Activated CD4-positive, CD25-positive, alpha-beta regulatory T cell (primary cell): ENCODE data around the gene ULK2.
A peak's percentile ranks its signal among the peaks of the same experiment; 100 is the strongest.
"Not testable (repeated sequence)": the region's sequence is repeated elsewhere in the genome, so short reads cannot be mapped to it uniquely, and the experiment has no call there.

Source experiments
- DNase-seq, 4 experiments: peaks; one replicate each; lab custom pipeline; 2025; lab: John Stamatoyannopoulos, UW

Gene ULK2

DNA sequence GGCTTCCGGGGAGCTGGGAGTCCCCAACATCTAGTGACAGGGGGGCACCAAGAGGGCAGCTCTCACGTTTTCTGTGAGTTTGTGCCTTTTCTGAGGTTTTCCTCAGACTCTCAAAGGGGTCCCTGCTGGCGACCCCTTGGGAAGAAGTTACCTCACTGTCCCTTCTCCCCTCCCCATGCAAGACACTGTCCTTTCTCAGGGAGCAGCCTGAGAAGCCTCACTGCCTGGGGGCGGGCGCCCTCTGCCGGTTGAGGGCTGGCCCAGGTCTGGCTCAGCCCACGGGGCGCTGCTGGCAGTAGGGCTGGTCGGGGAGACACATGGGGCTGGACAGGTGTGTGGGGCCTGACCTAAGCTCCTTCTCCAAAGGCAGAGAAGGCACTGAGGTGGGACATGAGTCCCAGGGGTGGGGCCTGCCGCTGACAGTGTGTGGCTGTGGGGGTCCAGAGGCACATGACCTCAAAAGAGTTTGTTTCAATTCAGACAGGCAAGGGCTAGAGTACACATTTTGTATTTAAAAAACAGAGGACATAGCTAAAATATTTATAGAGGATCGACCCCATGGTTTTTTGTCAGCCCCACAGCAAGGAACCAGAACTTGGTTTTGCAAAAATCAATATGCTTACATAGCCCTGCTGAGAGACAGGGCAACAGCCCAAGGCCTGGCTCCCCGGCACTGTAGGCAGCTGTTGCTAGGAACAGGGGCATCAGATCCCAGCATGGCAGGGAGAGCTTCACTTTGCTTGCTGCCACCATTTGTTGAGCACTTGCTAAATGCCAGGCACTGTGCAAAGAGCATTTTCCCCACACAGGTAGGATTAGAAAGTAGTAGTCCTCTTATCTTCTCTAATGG, 101.1 kb downstream of the ULK2 start:
- DNase-seq = peak; percentile 68 to 79 (median 69)

DNA sequence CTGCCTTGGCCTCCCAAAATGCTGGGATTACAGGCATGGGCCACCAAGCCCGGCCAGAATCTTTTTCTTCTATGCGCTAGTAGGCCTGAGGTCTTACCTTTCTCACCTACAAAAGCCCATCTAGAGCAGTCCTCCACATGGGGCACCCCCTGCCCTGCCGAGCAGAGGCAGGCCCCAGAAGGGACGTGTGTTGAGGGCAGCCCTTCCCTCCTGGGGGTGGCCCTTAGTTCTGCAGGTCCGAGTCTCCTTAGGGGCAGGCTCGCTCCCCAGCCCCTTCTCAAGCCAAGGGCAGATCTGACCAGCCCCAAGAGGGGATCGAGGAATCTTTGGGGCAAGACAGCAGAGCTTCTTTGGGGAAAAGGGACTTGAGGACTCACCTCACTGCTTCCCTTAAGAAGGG, 101.7 kb downstream of the ULK2 start:
- DNase-seq = no peak

DNA sequence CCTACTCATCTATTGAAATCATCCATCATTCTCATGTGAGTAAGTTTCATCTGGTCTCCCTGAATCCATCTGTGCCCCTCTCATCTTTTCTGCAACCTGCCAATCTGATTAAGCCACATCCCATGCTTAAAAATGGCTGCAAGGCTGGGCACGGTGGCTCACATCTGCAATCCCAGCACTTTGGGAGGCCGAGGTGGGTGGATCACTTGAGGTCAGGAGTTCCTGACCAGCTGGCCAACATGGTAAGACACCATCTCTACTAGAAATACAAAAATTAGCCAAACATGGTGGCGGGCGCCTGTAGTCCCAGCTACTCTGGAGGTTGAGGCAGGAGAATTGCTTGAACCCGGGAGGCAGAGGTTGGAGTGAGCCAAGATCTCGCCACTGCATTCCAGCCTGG, 103.7 kb downstream of the ULK2 start:
- not testable (repeated sequence) for DNase-seq

DNA sequence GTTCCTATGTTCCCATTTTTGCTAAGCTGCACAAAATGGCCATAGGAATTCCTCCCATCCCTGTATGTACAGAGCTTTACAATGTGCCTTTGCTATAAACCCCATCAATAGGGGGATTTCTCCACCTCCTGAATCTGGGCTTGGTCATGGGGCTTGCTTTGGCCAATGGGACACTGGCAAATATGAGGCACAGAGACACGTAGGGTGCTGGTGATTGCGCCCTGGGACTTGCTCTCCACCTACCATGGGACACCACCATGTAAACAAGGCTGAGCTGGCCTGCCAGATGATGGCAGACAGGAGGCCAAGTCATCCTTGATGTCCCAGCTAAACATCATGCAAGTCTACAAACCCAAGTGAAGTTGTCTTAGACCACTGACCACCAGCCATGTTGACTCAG, 104.3 kb downstream of the ULK2 start:
- no peak for DNase-seq

DNA sequence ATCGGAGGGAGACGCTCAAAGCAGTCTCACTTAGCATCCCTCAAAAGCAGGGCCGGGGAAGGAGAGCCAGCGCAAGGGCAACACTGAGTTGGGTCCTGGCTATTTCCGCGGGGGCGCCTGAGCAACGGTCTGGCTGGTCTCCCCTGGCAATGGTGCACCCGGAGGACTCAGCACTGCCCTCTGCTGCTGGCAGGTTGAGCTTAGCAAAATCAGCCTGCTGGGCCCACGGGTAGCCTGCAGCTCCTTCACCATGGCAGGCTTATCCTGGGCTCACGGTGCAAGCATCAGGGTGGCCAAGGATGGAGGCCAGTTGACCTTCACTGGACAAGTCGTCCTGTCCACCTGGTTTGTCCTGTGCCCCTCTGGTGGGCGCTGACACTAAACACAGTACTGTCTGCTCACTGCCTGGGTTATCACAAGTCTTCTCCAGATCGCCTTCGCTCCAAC, 105.2 kb downstream of the ULK2 start:
- peak in 2 of 4 experiments; percentile 28 to 40 for DNase-seq

DNA sequence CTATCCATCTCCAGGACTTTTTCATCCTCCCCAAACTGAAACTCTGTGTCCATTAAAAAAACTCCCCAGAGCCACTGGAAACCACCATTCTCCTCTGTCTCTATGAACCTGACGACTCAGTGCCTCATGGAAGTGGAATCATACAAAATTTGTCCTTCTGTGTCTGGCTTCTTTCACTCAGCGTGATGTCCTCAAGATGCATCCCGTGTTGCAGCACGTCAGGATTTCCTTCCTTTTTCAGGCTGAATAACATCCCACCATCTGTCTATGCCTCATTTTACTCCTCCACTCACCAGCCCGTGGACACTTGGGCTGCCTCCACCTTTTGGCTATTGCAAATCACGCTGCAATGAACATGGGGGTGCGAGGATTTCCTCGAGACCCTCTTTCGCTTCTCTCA, 107.0 kb downstream of the ULK2 start:
- no peak for DNase-seq

DNA sequence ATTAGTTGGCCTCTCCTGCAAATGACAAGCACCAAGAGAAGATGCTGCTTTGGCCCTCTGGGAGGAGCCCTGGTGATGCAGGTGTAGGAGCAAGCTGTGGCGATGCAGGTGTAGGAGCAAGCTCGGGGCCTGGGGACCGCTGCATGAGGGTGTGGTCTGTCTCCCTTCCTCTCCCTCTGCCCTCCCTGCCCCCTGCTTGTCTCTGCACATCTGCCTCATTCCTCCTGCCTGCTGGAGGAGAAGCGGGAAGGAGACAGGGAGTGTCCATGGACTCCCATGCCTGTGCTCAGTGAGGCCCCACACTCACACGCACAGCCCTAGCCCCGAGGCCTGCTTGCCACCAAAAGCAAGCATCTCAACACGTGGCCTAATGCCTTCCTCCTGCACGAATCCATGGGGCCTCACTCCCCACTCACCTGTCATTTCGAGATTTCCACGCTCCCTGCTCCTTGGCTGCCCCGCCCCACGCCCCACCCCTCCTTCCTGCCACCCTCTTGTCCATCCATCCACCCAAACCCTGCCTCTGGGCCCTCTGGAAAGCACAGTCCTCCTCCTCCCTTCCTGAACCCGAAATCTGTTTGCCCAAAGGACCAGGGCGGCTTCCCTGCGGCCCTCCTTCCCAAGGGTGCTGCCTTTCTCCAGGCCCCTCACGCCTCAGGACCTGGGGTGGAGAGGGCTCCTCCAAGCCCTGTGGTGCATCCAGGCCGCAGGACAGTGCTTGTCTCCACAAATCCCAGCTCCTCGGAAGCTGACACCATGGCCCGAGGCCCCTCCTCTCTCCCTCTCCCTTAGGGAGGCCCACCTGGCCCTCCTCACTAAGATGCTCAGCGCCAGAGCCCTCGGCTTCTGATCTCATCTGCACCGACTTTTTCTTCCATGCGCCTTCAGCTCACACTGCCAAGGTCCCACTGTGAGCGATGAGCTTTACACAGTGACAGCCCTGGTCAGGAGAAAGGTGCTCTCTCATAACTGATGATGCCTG, 107.9 kb downstream of the ULK2 start:
- DNase-seq = no peak

DNA sequence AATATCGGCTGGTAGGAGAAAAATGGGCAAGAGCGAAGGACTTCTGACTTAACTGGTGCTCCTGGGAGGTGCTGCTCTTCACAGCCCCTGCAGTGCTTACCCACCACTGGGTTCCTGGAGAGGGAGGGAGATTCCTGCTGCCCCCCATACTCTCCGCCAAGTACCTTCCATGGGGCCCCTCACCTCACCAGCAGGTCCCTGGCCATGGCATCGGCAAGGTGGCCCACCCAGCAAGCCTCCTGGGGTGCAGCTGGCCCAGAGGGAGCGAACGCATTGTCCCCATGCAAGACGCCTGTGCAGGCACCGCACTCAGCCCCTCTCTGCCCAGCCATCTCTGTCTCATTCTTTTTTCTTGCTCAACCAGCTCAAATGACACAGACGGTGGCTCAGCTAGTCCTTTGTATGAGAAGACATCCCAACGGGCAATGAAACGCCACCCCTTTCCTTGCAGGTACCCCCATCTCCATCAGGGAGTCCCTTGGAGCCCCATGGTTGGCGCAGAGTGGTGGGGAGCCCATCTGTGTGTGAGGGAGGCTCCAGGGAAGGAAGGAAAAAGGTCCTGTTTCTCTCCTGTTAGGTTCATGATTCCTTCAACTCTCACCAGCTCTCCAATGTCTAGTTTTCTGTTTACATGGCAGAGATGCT, 110.1 kb downstream of the ULK2 start:
- no peak for DNase-seq

DNA sequence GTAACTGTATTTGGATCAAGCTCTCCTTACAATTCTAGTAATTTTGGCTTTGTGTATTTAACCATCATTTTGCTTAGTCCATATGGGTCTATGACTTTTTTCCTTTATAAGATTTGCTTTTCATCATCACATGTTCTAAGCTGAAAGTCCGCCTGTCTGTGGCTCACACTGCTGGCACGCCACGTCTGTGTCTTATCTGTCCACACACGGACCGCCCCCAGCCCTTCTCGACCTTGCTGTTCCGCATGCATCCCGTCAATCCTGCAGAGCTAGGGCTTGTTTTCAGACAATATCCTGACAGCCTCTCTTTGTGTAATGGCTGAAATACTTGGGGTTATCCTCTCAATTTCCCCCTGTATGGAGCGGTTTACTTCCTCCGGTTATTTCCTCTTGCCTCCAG, 111.2 kb downstream of the ULK2 start:
- no peak for DNase-seq

DNA sequence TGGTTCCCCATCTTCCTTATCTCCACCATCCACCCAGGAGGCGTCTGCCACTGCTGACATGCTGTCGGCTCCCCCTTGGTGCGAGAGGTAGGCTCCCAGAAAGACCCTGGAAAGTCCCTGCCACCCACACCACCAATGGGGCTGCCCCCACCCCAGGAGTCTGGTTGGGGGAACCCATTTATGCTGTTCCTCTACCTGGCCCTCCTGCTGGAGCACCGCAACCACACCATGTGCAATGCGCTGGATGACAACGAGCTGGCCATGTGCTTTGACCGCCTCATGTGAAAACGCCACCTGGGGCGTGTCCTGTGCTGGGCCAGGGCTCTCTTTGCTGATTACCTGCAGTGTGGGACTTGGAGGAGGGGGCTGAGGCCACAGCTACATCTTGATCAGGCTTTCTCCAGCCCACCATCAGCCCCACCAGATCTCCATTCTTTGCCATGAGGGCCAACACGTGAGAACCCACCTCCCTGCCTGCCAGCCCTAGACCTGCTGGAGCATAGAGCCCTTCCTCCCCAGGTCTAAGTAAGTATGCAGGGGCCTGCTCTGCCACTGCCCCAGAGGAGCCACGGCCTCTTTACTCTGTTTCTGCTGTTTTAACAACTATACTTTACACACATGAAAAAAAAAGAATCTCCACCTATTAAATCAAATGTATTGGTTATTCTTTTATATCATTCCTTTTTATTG, 111.8 kb downstream of the ULK2 start:
- no peak for DNase-seq

DNA sequence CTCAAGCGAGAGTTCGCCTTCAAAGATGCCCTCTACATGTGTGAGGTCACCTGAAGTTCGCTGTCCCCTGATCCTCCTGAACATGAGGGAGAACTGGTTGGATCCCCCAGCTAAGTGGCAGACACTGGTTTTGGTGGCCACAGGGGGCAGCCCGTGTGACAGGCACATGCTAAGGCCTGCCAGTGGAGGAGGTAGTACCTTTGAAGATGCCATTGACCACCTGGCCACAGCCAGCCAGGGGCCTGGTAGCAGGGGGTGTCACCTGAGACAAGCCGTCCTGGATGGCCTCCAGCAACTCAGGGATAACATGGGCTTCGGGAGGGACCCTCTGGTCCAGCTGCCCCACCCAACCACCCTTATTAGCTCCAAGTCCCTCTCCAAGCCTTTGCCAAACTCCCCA, 112.3 kb downstream of the ULK2 start:
- no peak for DNase-seq

DNA sequence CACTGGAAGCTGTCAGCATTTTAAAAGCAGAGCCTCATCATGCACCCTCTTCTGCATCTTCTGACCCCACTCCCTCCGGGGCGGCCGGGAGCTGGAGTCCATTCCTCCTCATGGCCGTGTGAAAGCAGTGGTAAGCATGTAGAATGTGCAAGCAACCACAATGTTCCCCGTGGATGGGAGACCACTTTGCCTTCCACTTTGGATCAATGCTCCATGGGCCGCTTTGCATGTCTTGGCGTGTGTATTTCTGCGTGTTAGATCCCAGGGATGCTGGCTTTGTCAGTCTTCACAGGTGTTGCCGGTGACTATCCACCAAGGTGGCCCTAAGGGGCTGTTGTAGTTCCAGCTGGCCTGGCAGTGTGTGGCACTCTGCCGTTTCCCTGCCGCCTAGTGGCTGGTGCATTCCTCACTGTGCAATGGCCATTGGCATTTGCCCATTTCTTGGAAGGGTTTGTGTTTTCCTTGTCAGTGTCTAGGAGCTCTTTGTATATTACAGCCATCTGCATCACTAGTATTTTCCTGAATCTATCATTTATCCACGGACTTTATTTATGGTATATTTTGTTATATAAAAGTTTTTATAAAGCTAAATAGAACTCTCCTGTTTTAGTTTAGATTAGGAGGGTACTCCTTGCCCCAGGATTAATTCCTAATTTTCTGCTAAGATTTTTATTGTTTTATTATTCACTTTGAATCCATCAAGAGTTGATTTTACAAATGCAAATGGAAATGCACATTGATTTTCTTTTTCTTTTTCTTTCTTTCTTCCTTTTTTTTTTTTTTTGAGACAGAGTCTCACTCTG, 113.9 kb downstream of the ULK2 start:
- DNase-seq = no peak

DNA sequence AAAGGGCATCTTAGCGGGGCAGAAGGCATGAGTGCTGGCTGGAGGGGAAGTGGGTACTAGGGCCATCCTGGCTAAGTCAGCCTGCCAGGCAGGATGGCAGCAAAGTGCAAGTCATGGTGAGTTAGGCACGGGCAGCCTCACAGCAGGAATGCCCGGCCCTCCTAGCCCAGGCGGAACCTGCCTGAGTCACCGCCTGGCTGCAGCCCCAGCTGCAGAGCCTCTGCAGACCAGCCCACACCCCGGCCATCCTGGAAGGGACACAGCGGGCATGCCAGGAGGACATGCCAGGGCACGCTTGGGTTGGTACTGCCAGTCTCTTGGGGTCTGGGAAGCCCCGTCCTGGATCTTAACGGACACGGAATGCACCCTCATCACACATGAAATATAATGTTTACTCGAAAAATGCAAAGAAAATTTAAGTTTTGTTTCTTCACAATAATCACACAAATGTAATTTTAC, 114.7 kb downstream of the ULK2 start:
- no peak for DNase-seq

DNA sequence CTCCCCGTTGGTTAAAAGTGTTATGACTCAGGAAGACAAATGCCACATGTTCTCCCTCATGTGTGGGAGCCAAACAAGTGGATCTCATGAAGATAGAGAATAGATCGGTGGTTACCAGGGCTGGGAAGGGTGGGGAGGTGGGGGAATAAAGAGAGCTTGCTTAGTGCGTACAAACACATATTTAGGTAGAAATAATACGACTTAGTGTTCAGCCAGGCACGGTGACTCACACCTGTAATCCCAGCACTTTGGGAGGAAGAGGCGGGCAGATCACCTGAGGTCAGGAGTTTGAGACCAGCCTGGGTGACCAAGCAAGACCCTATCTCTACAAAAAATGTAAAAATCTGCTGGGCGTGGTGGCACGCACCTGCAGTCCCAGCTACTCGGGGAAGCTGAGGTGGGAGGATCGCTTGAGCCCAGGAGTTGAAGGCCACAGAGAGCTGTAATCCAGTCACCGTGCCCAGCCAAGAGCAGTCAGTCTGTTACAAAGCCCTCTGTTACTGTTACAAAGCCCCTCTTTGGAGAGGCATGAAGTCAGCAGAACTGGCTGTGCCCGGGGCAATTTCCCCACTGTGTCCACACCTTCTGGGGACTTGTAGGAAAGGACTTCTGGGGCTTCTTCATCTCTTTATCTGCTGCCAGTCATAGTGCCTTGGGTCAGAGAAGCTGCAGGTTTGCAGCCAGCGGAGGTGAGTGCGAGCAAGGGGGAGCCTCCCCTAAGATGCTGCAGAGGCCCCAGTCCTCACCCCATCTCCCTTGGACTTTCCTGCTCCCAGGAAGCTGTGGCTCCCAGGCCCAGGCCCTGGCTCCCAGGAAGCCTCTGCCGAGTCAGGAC, 115.3 kb downstream of the ULK2 start:
- DNase-seq = no peak

DNA sequence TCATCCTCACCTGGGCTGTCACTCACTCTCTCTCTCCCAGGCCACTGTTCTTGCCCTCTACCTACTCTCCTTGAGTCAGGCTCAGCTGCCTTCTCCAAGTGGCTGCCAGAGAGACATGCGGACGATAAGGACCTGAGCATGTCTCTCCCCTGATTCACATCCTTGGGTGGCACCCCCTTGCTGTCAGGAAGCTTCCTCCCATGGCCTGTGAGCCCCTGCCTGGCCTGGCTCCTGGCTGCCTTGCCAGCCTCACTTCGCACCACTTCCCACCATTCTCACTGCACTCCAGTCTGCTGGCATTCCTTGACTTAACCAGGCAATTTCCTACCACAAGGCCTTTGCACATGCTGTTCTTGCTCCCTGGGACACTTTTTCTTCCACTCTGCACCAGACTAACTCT, 116.9 kb downstream of the ULK2 start:
- DNase-seq = no peak

DNA sequence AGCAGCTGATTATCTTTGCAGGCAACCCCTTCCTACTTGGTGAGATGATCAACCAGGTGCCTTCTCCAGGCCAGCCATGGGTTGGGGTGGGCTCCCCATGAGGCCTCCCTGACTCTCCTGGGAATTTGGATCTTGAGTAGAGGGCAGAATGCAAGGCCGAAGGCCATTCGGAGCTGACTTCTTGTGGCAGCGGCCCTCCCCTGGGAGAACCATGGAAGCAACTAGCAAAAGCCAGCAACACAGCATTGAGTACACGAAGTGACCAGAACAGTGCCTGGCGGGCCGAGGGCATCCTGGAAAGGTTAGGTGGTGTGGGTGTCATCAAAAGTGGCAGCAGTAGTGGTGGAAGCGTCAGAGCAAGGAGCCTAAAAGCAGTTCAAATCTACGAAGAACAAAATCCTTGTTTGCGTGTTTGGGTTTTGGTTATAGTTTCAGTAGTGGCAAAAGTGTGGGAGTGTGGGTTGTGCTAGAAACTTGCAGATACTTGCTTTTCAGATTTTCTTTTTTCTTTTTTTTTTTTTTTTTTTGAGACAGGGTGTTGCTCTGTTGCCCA, 117.6 kb downstream of the ULK2 start:
- no peak for DNase-seq

DNA sequence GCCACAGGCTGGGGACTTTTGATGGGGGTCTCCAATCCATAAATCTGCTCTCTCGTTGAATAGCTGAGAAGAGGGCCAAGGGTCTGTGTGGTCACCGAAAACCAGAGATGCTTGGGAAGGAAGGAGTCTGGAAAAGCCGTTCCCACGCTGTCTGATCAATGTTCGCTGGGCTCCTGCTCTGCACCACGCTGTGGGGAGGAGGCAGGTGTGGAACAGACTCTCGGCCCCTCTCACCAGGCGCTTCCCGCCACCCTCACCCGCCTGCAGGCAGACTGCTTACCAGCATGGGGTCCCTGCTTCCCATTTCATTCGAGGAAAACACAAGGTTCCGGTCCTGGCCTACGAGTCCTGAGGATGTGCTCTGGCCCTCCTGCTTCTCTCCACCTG, 118.9 kb downstream of the ULK2 start:
- DNase-seq = no peak

DNA sequence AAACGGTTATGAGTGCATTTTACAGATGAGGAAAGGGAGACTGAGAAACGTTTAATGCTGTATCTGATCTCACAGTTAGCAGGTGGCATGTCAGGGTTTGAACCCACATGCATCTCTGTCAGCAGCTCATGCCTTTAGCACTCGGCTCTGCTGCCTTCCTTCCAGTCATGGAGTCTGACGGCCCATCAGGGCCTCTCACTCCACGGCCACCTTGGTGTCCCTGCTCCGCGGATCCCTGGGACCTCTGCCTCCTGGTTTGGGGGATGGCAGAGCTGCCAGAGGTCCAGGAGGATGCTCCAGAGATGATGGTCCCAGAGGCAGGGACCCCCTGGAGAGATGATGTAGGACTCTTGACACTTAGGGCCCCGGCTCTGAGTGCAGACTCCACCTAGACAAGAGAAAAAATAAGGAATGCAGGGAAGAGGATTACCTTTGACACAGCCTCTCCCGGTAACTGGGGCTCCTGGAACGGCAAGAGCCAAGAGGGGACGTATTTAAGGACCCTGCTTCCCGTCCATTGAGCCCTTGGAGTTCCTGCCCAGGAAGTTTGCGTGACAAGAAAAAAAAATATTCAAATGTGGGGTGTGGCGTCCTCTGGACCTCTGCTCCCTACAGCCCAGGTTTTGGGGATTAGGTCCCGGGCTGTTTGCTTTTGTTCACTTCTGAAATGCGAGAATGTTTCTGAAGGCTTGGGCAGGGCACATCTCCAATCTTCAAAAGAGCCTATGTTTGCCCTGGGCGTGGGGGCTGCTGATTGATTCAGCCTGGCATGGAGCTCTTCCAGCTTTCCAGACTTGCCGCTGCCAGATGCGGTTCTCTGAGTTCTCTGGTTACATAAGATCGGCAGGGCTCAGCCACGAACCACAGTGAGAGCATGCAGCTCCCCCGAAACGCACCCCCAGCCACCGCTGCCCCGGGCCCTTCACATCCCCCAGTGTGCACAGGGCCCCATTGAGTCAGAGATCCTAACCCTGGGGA, 119.6 kb downstream of the ULK2 start, which contains the start of gene ALDH3A1:
Gene ALDH3A1, minus strand, starts transcription at position 470 of the 978 bp plus-strand sequence. CDS start 3,169 bp downstream, outside the sequence.
- no peak for DNase-seq
